HG02970 (cell line): ENCODE data around the gene ASB1.

Experiments used
- ATAC-seq: cut with Tn5 transposase; IDR thresholded peaks from one replicate; pipeline ENCODE4 v1.9.1; 2021; ENCODE audit warnings: mild to moderate bottlenecking, moderate library complexity, moderate number of reproducible peaks; ENCODE audit not compliant: unreplicated experiment, low FRiP score

The ASB1 gene

DNA sequence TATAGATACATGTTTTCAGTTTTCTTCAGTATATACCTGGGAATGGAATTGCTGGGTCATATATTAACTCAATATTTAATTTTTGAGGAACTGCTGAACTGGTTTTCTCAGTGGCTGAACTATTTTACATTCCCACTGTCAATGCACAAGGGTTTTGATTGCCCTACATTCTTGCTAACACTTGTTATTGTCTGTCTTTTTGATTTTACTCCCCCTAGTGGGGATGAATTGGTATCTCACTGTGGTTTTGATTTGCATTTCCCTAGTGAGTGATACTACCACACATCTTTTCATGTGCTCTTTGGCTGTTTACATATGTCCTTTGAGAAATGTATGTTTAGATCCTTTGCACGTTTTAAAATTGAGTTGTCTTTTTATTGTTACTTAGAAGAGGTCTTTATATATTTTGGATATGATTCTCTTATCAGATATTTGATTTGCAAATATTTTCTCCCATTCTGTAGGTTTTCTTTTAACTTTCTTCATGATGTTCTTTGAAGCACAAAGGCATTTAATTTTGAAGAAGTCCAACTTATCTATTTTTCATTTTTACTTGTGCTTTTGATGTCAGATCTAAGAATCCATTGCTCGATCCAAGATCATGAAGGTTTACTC, 36.2 kb downstream of the ASB1 start:
- no peak for ATAC-seq

GRCh38 chr2:238464389-238464788, 37.7 kb downstream of the ASB1 start:
- ATAC-seq: no peak

DNA sequence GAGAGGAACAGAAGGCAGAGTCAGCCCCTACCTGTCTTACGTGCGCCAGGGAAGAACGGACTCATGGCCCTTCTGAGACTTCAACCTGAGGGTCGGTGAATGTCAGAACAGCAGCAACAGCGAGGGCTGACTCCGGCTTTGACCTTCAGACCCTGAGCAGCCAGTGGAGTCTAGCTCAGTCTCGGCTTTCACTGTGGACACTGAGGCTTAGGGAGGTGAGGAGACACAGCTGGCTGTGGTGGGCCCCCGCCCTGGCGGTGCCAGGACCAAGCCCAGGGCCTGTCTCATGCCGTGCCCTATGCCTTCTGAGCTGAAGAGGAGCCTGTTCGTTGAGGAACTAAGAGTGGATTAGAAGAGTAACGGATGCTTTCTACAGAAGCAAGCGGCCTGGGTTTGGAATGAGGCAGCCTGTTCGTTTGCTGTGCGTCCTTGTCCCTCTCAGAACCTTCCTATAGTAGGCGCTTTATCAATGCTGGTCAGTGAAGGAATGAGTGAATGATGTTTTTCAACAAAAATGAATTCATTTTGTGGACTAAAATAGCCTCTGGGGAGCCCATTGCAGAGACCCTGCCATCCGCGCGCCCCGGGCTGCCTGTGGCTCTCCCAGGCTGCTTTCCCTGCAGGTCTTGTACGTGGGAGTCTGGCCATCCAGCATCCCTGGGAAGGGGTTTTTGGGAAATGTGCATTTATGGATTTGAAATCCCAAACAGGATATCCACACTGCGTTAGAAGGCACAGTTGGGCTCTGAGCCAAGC, 38.9 kb downstream of the ASB1 start:
- ATAC-seq: no peak

GRCh38 chr2:238466243-238466756, 39.6 kb downstream of the ASB1 start:
- no peak for ATAC-seq

DNA sequence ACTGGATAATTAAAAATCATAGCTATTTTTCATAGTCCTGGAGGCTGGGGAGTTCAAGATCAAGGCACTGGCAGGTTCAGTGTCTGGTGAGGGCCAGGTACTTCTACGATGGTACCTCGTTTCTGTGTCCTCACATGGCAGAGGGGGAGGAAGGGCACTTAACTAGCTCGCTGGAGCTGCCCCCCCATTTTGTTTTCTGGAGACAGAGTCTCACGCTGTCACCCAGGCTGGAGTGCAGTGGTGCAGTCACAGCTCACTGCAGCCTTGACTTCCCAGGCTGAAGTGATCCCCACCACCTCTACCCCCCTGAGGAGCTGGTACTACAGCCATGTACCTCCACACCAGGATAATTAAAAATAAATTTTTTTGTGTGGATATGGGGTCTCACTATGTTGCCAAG, 40.3 kb downstream of the ASB1 start:
- ATAC-seq: no peak

GRCh38 chr2:238467792-238468191, 41.1 kb downstream of the ASB1 start:
- no peak for ATAC-seq

DNA sequence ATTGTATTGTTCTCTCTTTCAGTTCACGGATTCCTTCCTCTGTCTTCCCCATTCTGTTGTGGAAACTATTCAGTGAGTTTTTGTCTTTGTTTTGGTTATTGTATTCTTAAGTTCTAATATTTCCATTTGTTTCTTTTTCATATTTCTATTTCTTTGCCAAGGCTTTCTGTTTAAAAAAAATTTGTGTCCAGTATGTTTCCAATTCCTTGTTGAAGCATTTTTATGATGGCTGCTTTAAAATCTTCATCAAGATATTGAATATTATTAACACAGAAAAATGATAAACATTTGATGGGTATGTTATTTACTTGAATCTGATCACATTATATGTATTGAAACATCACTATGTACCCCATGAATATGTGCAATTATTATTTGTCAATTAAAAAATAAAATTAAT, 42.4 kb downstream of the ASB1 start:
- no peak for ATAC-seq

DNA sequence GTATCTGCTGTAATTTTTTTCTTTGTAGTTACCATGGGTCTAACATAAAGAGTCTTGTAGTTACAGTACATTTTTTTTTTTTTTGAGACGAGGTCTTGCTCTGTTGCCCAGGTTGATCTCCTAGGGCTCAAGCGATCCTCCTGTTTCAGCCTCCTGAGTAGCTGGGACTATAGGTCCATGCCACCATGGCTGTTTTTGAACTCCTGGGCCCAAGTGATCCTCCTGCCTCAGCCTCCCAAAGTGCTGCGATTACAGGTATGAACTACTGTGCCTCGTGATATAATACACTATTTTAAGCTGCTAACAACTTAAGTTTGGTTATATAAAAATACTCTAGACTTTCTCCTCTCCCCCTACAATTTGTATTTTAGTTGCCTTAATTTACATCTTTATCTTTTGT, 46.3 kb downstream of the ASB1 start:
- no peak for ATAC-seq

- no peak for ATAC-seq
Observed at GRCh38 chr2:238473523-238473922, 46.8 kb downstream of the ASB1 start.

- ATAC-seq: no peak
Observed at GRCh38 chr2:238475034-238475433, 48.3 kb downstream of the ASB1 start.

GRCh38 chr2:238475566-238475965, 48.8 kb downstream of the ASB1 start:
- ATAC-seq: no peak

- no peak for ATAC-seq
Observed at GRCh38 chr2:238476258-238476657, 49.5 kb downstream of the ASB1 start.

DNA sequence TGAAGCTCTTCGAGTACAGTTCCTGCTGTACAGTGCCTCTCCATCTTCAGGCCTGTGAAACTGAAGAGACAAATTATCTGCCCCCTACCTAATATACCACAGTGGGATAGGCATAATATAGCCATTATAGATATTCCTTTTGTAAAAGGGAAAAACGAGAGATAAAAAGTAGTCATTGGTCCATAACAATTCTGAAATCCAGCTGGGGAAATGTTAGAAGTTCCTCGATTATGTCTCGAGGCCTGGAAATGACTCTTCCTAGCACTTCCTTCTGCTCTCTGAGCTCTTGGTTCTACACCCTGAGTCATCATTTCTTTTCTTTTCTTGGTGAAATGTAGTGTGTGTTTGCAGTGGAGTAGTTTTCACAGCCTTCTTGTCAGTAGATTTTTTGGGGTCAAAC, 51.5 kb downstream of the ASB1 start:
- ATAC-seq: no peak

DNA sequence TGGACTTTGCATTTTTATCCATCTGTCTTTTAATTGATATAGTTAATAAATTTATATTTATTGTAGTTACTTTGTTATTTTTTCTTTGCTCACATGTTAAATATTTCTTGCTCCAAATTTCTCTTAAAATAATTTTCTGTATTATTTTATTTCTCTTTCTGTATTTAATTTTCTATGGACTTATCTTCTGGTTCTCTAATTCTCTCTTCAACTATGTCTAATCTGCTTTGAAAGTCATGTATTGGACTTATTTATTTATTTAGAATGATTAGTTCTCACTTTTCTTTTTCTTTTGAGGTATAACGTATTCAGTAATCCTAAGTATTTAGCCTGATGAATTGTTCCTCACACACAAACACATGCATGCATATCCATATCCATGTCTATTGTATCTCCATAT, 53.1 kb downstream of the ASB1 start:
- ATAC-seq: no peak

- no peak for ATAC-seq
Observed at GRCh38 chr2:238483021-238483420, 56.3 kb downstream of the ASB1 start.

DNA sequence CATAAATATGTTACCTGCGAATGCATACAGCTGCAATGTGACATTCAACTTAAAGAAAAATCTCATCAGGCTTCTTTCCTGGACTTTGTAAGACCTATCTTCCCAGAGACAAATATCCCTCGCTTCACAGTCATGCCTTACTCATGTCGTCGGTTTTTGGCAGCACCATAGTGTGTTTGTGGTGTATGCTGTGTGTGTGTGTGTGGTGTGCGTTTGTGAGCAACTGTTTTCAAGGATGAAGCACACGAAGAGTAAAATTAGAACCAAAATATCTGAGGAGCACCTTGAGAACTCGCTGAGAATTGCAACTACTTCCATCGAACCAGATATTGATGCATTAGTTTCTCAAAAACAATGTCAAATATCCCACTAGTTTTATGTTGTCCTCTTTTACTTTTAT, 56.9 kb downstream of the ASB1 start:
- no peak for ATAC-seq

DNA sequence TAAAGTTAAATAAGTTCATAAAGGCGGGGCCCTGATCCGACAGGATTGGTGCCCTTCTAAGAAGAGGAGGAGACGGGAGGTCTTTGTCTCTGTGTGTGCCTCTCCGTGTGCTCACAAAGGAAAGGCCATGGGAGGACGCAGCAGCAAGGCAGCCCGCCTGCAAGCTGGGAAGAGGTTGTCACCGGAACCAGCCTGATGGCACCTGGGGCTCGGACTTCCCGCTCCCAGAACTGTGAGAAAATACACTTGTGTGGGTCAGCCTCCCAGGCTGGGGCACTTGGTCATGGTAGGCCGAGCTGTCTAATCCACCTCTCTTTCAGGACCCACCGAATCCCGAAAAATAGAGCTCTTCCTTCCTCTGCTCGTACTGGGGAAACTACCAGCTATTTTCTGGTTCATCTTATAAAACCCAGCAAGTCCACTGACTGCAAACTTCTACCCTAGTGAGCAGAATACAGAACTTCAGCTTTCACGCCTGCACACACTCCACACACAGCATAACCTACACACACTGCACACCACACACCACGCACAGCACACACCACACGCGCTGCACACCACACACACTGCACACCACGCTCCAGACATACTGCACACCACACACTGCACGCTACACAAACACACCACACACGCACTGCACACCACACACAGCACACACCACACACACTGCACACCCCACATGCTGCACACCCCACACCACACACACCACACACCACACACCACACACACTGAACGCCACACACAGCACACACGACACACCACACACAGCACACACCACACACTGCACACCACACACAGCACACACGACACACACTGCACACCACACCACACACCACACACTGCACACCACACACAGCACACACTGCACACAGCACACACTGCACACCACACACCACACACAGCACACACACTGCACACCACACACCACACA, 58.1 kb downstream of the ASB1 start:
- no peak for ATAC-seq

- ATAC-seq: no peak
Observed at GRCh38 chr2:238486123-238486848, 59.6 kb downstream of the ASB1 start.

DNA sequence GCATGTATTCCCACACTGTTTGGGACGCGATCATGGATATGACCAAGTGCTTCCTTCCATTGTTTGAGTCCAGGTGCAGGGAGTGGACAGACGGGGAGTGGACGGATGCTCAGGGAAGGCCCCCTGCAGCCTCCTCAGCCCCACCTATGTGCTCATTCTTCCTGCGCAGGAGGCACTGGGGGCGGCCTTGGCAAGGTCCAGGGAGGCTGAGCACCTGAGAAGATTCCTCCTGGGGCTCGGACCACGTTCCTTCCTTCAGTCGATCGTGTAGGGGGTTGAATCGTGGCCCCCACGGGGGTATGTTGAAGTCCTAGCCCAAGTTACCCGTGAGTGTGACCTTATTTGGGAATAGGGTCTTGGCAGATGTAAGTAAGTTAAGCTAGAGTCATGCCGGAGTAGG, 60.4 kb downstream of the ASB1 start:
- ATAC-seq: no peak

GRCh38 chr2:238487652-238488346, 61.1 kb downstream of the ASB1 start:
- no peak for ATAC-seq
